HG03575 (cell line): Measurements from ENCODE around the gene PCAT7.
"Not testable (repeated sequence)": the region's sequence is repeated elsewhere in the genome, so short reads cannot be mapped to it uniquely, and the experiment has no call there.

Source experiments
- ATAC-seq: cut with Tn5 transposase; IDR thresholded peaks from one replicate; pipeline ENCODE4 v1.9.1; 2021; ENCODE audit not compliant: unreplicated experiment, insufficient number of reproducible peaks, low FRiP score; ENCODE audit errors: extremely low read depth

The PCAT7 gene

GRCh38 chr9:94554078-94554438 lies 825 bp upstream of the PCAT7 start:
- no peak for ATAC-seq

DNA sequence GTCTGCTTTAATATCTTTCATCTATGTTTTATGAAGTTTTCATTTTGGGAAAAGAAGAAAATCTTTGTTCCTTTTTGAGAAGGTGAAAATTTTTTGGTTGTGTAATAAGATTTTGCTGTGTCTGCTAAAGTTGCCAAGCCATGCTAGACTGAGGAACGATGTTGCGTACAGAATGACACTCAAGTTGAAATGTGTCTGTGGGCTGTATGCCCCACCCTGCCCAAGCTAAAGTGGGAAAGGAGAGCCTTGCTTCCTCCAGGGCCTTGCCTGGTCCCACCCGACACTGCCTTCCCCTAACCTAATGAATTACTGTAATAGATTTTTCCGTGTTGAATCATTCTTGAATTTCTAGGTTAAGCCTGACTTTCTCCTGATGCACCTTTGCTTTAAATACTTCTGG lies 2.5 kb downstream of the PCAT7 start:
- no peak for ATAC-seq

DNA sequence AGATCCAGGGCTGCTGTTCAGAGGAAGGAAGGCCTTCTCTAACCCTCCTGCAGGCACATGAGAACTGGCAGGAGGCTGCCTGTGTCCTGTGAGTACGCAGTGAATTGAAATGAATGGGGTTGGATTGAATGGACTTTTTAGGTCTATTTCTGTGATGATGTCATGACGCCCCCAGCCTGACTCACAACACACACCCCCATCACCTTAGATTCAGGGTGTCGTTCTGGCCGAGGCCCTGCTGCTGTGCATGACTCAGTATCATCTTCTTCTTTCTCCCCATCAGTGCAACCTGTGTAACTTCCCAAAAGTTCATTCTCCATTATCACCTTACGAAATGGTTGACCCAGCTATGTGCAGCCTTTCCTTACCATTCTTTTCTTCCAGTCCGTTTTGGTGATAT lies 5.4 kb downstream of the PCAT7 start:
- no peak for ATAC-seq

DNA sequence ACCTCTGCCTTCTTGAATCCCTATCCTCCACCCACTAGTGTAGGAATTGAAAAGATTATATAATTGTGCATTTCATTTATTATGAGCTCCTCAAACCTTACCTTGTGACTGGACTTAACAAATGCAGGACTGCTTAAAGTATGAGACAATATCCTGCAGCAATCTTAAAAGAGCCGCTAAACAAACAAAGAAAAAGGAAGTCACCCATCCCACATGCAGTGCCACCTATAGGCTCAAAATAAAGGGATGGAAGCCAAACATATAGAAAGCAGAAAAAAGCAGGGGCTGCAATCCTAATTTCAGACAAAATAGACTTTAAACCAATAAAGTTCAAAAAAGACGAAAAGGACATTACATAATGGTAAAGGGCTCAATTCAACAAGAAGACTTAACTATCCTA lies 8.7 kb downstream of the PCAT7 start:
- ATAC-seq, result no peak

- not testable (repeated sequence) for ATAC-seq
Observed at GRCh38 chr9:94564279-94564678, 9.4 kb downstream of the PCAT7 start.

- ATAC-seq, result no peak
Observed at GRCh38 chr9:94566550-94566949, 11.7 kb downstream of the PCAT7 start.

- ATAC-seq, result no peak
Observed at GRCh38 chr9:94567271-94567670, 12.4 kb downstream of the PCAT7 start.

DNA sequence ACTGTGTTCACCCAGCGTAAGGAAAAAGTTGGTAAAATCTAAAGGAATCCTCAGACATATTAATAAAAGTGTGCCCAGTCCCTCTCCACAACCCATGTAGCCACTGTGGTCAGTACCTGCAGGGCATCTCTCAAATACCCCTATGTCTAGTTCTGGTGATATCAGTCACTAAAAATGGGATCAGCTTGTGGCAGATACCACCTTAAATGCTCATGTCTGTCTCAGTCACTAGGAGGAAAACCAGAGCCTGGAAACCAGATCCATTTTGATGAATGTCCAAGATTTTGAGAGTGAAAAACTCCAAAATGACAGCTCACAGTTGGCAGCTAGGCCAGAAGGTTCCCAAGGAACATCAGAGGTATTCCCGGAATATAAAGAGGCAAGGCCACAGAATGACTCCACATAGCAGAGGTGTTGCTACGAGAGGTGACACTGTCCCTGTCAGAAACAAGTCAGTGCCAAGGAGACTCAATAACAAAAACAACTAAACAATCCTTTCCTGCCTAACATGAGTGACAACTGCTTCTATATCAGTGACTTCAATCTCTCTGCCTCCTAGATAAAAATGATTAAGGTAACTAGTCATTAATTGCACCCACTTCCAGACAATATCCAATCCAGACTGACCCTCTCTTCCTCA lies 13.5 kb downstream of the PCAT7 start:
- no peak for ATAC-seq

DNA sequence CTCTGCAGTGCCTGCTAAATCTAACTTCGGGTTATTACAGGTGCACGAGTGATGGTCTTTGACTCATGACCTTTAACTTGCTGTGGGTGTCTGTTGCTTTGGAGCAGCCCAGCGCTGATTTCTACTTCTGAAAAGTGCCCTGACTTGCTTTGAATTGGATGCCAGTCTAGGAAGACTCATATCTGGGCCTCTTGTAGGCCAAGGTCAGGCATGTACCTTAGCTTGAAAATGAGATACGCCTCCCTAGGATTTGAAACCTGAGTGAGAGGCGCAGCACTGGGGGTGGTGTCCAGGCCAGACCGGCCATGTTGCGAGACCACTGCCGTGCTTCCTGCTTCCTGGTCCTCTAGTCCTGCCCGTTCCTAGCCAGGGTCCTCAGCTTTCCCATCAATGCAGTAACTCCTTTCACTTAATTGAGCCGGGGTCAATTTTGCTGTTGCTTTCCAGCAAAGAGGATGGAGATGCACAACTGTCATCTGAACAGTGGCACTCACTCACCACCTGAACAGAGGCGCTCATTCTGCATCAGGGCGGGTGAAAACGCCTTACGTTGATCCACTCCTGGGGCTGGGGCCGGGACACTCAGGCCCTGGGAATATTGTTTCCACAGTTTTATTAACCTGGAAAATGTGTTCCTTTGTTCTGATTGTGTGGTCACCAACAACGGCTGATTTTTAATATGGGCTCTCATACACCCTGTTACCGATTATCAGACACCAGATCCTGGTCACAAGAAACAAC lies 14.3 kb downstream of the PCAT7 start:
- no peak for ATAC-seq

DNA sequence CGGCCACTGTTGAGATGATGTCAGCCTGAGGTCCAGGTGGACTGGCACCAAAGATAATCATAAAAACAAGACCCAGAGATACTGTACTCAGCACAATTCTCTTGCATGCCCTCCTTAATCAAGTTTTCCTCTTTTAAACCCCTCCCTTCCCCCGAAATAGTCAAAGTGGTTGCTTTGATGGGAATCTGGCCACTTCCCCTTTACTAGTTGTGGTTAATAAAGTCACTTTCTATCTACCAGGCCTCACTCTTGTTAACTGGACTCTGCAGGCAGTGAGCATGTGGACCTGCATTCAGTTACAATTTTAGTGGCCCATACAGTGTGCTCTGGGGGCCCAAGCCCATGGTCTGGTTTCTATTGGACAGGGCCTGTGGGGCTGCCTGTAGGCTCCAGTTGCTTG lies 21.2 kb downstream of the PCAT7 start:
- no peak for ATAC-seq

DNA sequence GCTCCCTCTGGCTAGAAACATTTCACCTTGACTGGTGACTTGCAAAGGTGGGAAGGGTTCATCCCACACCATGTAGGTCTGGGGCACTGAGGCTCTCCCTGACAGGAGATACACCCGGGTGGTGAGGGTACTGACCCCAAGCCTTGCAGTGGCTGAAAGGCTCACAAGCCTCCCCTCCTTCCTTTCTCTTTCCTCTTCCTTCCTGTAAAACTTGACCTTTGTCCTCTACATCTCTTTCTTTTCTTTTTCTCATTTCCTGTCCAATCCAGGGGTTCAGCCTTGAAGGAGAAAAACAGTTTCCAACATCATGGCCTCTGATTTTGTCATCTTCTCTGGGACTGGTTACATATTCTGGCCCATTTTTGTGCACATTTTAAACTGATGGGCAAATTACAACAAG lies 22.2 kb downstream of the PCAT7 start:
- ATAC-seq, result no peak

DNA sequence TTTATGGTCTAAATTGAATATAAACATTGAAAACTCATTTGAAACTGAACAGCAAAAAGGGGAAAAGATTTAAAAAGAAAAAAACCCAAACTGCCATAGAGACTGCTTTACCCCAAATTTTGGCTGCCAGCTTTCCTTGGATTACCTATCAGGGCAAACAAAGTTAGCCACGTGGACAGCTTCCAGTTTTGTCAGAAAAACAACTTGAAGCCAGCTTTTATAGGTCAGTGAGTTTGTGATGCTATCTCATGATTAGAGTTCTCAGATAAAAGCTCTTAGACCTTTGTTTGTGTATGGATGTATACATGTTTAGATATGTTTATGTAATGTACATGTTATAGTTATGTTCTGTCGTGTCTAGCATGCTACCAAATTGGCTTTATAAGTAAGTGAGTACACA lies 22.7 kb downstream of the PCAT7 start:
- no peak for ATAC-seq

- no peak for ATAC-seq
Observed at GRCh38 chr9:94581728-94582127, 26.8 kb downstream of the PCAT7 start.

DNA sequence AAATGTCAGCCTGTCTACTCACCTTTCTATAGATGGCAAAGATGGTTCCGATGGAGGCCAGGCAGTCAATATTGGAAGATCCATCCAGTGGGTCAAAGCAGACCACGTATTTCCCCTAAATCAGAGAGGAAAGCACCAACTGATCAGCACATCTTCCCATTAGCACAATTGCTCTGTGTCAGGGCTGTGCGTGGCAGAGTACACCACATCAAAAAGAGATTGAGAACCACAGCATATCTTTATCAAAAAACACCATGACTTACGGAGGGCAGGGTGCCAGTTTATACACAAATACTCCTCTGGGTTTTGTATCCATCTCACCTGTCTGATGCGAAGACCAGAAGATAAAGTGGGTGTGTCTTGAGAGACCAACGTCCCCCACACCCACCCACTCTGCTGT lies 29.7 kb downstream of the PCAT7 start:
- ATAC-seq, result no peak

DNA sequence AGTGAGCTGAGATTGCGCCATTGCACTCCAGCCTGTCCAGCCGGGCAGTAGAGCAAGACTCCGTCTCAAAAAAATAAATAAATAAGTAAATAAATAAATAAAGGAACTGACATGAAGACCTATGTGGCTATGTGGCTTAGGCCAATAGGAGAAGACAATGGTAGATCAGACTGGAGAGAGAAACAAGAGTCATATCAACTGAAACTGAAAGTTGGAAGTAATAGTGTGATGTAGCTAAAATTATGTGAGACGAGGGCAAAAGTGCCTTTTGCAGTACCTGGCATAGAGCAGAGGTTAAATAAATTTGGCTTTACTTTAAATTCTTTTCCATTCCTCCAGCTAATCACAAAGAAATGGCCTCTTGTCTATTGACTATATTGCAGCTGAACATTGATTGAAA lies 31.4 kb downstream of the PCAT7 start:
- ATAC-seq, result no peak

GRCh38 chr9:94586814-94587213 lies 31.9 kb downstream of the PCAT7 start:
- ATAC-seq, result no peak

DNA sequence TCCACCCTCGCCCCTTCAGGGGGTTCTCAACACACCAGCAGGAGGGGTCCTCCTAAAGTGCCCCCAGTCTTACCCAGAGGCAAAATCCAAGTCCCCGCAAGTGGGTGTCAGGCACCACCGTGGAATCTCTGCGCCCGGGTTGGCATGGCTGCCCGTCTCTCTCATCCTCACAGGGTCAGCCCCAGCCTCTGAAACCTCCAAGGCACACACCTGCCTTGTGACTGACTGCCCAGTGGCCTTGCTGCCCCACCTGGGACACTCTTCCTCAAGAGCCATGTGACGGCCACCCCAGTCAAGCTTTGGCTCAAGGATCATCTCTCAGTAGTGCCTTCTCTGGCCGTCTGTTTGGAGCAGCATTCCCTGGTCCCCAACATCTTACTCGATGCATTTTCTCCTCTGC lies 33.8 kb downstream of the PCAT7 start:
- no peak for ATAC-seq

- ATAC-seq, result not testable (repeated sequence)
Observed at GRCh38 chr9:94591046-94591545, 36.2 kb downstream of the PCAT7 start.

DNA sequence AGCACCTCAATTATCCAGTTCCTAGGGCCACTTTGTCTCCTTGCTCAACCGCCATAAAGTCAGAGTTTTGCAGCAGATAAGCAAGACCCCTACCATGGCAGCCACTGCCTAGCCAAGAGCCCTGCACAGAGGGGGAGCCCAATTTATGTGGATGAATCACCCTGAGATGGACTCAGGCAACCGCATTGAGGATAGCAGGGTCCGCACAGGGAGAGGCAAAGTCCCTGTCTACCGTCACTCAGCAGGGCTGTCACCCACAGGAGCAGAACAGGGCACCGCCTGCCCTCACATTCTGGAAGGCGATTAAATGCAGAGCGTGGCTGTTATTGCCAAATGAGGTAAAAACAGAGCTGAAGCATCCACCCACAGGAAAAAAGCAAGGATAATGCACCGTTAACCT lies 37.0 kb downstream of the PCAT7 start:
- ATAC-seq, result no peak

GRCh38 chr9:94592683-94593082 lies 37.8 kb downstream of the PCAT7 start:
- ATAC-seq, result not testable (repeated sequence)
